ENCODE results near the gene OPN4. TPM values are rescaled to one million over a fixed set of nuclear protein-coding genes. Genes with fewer than 3 reads are reported as not detected.

The OPN4 gene
- total and polyA plus RNA-seq, 2 of the 8 experiments (the other 6 are each of a cell fraction or from before 2014, with no cell fraction given): not detected

DNA sequence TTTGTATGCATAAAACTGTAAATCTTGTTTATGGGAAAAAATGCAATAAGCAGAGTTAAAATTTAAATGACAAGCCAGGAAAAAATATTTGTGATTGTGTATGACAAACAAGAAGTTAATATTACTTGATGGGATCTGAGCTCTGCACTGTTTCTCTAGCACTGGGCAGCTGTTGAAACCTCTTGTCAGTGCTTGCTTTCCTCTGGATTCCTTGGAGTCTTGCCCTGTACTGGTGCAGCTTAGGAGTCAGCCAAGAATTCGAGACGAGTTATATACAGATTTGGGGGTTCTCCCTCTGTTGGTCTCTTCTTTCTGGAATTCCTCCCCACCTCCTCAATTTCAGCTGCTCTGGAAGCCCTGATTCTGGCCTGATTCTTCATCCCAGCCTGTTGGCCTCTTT lies 24.3 kb upstream of the OPN4 start (continued):
- TF ChIP-seq RNF2 (IDR thresholded peaks at IDR 0.05; ENCODE audit: borderline replicate concordance, low read depth, low read length, missing control alignments, poor library complexity, severe bottlenecking) (no peak), HDAC2 (IDR thresholded peaks at IDR 0.05; ENCODE audit: borderline replicate concordance in 1 of 2, low read depth in 2 of 2, low read length in 2 of 2) (no peak), BRCA1 (IDR thresholded peaks at IDR 0.05; ENCODE audit: low read depth, low read length) (no peak)

Data from H1 (cell line).